Left lung (tissue), 10 donors: ENCODE measurements around the gene LRP5. TPM values are rescaled to one million over a fixed set of nuclear protein-coding genes. Genes with fewer than 3 reads are reported as not detected.
A peak's percentile ranks its signal among the peaks of the same experiment; 100 is the strongest.

ENCODE experiments used
- ATAC-seq: fragments of 200-7000 bp; cut with Tn5 transposase; one replicate; pipeline ENCODE4 v1.9.1; 2020; ENCODE audit warnings: moderate library complexity
- DNase-seq, 4 donors: peaks; one replicate each; pipeline ENCODE4 v3.0.0-alpha.2; 2013 to 2020
- H3K27ac ChIP-seq, 2 donors: fragments of 200-600 bp; sonication (generic) in 1 of 2; one replicate each; pipeline versions ENCODE4 v1.5.0 to v1.8.0; 2020 to 2021
- H3K27me3 ChIP-seq, 2 donors: fragments of 200-600 bp; sonication (generic) in 1 of 2; one replicate each; pipeline versions ENCODE4 v1.5.0 to v1.8.0; 2020 to 2021
- H3K36me3 ChIP-seq, 2 donors: fragments of 200-600 bp; sonication (generic) in 1 of 2; one replicate each; pipeline versions ENCODE4 v1.5.0 to v1.8.0; 2020 to 2021
- H3K4me1 ChIP-seq, 2 donors: fragments of 200-600 bp; one replicate each; pipeline ENCODE4 v1.8.0; 2021
- H3K4me3 ChIP-seq, 2 donors: fragments of 200-600 bp; sonication (generic) in 1 of 2; one replicate each; pipeline versions ENCODE4 v1.5.0 to v1.8.0; 2020 to 2021; ENCODE audit warnings: mild to moderate bottlenecking in 1 of 2
- H3K9me3 ChIP-seq, 2 donors: fragments of 200-600 bp; sonication (generic) in 1 of 2; one replicate each; pipeline versions ENCODE4 v1.5.0 to v1.8.0; 2020 to 2021
- intact Hi-C, 2 donors: fragments of 100-400 bp; cut with DNase I; formaldehyde crosslinking; loops; one replicate each; pipeline versions ENCODE4 v1.11.2 to v1.14.2; 2022
- polyA plus RNA-seq, 6 donors: library from polyadenylated mRNA; unstranded; fragments of 120-200 nt; gene quantifications; one replicate each; pipeline ENCODE4 v1.2.1, GENCODE V29; 2013; ENCODE audit not compliant: insufficient read length in 6 of 6
- total RNA-seq, 2 donors: library from RNA; stranded (reverse); fragmentation: NEBNext Ultra II Directional; extraction: Animal tissue kit (Norgen Biotek cat#: 25700); gene quantifications; one replicate each; pipeline ENCODE4 v1.2.1, GENCODE V29; 2021
- TF ChIP-seq, protein P1 (sequence below), 2 donors: fragments of 200-600 bp; sonication (generic) in 1 of 2; IDR thresholded peaks; one replicate each; pipeline versions ENCODE4 v1.5.0 to v1.8.0; 2021; ENCODE audit warnings: antibody characterized with exemption in 2 of 2
- donor health status: DM: no; HTN: yes; CAD: no.
- donor health status: DM: no; HTN: no; CAD: no.

The LRP5 gene
- total and polyA plus RNA-seq, 8 donors: 48.9 to 71.9 (median 57.4) TPM

- TF ChIP-seq, protein P1, sequence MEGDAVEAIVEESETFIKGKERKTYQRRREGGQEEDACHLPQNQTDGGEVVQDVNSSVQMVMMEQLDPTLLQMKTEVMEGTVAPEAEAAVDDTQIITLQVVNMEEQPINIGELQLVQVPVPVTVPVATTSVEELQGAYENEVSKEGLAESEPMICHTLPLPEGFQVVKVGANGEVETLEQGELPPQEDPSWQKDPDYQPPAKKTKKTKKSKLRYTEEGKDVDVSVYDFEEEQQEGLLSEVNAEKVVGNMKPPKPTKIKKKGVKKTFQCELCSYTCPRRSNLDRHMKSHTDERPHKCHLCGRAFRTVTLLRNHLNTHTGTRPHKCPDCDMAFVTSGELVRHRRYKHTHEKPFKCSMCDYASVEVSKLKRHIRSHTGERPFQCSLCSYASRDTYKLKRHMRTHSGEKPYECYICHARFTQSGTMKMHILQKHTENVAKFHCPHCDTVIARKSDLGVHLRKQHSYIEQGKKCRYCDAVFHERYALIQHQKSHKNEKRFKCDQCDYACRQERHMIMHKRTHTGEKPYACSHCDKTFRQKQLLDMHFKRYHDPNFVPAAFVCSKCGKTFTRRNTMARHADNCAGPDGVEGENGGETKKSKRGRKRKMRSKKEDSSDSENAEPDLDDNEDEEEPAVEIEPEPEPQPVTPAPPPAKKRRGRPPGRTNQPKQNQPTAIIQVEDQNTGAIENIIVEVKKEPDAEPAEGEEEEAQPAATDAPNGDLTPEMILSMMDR (IDR thresholded peaks at IDR 0.05): no peak
- no peak overlapping the region for H3K4me3 ChIP-seq
- H3K4me1 ChIP-seq: peaks cover 2 to 25% of the 10 kb centered on the region in 2 donors
- no peak overlapping the region for H3K27ac ChIP-seq
- H3K36me3 ChIP-seq: no peaks in the 10 kb centered on the region
- ATAC-seq (no peak), DNase-seq (no peak)
- peaks cover 0 to 34% of the 10 kb centered on the region in 2 donors for H3K27me3 ChIP-seq
- H3K9me3 ChIP-seq: no peaks in the 10 kb centered on the region
- intact Hi-C loops: loop anchor here in 1 of 2 donors (10.0 kb wide), 1 partner anchor 75 kb away; no protein-coding TSS in a partner anchor
Measured at GRCh38 chr11:68309621-68310185, 2.7 kb upstream of the LRP5 start.

DNA sequence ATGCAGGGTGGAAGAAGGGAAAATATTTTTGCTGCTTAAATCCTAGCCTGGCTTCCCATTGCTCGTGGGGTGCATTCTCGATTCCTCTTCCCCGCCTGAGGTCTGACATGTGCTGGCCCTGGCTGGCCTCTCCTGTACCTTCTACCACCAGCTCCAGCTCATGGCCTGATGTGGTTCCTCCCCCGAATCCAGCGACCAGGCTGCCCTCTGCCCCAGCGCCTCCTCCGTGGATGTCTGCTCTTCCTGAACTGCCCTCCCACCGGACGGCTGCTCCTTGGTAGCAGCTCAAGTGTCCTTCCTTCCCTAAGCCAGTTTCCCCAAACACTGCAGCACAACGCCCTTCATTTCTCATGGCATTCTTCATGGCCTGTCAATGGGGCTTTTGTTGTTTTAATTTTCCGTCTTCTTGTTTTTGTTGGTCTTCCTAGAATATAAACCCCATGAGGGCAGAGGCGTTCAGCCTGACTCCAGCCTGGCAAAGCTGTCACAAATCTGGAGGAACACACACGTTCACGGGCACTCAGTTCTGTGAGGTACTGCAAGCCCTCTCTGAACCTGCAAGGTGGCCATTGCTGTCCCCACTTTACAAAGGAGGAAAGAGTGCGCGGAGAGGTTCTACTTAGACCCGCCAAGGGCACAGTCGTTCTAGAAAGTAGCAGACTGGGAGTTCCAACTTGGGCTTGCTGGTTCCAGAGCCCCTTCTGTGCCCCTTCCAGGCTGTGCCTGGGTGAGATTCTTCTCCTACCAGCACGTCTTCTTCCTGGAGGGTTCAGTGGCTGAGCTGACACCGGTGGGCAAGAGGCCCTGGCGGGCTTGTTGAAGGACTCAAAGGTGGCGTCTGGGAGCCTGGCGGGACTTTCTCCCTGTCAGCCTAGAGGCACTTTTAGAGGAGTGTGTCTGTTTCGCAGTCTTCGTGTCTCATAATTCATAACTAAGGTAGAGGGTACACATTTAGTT lies 953 bp upstream of the LRP5 start:
- H3K27me3 ChIP-seq: peaks cover 0 to 47% of the 10 kb centered on the region in 2 donors
- peaks cover 8 to 42% of the 10 kb centered on the region in 2 donors for H3K4me1 ChIP-seq
- ATAC-seq: no peak
- intact Hi-C loops: loop anchor here in 1 of 2 donors (10.0 kb wide), 1 partner anchor 73 kb away; no protein-coding TSS in a partner anchor
- DNase-seq: no peak
- H3K4me3 ChIP-seq: peak overlapping the region in 1 of 2 donors; percentile 26
- H3K27ac ChIP-seq: peak overlapping the region in 1 of 2 donors; percentile 25
- no peaks in the 10 kb centered on the region for H3K9me3 ChIP-seq
- TF ChIP-seq, protein P1 (IDR thresholded peaks at IDR 0.05): no peak
- no peaks in the 10 kb centered on the region for H3K36me3 ChIP-seq

DNA sequence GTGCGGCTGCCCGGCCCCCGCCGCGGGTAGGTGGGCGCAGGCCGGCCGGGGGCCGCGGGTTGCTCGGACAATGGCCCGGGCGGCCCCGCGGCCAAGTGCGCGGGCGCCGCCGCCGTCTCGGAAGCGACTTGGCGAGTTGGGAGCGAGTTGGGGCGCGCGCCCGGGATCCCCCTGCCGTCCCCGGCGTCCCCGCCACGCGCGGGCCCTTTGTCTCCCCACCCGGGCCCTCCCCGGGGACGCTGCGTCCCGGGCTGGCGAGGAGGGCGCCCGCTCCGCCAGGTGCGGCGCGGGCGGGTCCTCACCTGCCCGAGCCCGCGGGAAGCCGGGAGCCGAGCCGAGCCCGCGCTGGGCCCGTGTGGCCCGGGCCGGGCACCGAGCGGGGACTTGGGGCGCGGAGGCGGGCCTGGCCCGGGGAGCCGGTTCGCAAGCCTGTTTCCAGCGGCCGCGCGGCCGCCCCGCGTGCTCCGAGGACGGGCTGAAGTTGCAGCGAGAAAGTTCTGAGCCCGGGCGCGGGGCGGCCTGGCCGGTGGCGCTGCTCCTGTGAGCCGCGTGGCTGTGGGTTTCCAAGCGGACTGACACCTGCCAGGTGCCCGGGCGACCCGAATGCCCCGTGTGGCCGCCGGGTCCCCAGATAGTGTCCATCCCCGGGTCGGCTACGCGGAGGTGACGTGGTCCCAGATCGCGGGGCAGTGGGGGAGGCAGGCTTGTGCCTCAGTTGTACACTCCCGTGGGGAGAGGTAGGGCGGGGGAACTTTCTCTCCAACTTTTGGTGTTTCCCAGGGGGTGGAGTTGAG lies 586 bp downstream of the LRP5 start:
- TF ChIP-seq, protein P1 (IDR thresholded peaks at IDR 0.05): no peak
- Histone ChIP-seq H3K27ac (peak overlapping the region in 1 of 2 donors; percentile 66), H3K4me1 (peaks cover 8 to 55% of the 10 kb centered on the region in 2 donors), H3K4me3 (peak overlapping the region; percentile 42 to 53), H3K27me3 (peaks cover 0 to 47% of the 10 kb centered on the region in 2 donors), H3K9me3 (no peaks in the 10 kb centered on the region), H3K36me3 (no peaks in the 10 kb centered on the region)
- DNase-seq (no peak), ATAC-seq (peak; percentile 3)
- intact Hi-C loops: loop anchor here in 1 of 2 donors (10.0 kb wide), 1 partner anchor 72 kb away; no protein-coding TSS in a partner anchor

DNA sequence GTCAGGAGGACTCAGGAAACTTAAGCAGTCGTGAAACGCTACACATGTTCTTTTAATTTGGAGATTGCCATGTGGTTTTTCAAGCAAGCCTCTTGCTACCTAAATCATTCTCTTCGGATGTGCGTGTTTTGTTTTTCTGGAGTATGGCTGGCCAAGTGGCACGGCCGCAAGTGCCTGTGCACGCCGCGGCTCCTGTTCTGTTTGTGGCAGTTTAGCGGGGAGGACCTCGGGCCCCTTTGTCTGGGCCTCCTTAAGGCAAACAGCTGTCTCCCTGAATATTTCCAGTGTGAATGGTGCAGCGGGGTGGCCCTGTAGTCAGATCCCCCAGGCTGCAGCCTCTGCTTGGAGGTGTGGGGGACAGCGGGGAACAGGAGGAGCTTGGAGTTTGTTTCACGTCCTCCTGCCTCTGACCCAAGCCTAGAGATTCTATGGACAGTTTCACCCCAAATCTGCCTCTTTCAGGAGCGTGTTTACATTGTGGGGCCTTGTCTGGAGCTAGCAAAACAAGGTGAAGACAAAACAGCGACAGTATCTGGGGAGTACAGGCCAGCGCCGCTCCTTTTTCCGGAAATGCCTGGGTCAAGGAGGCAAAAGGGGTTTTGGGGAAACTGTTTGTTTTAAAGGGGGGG lies 1.3 kb downstream of the LRP5 start:
- intact Hi-C loops: loop anchor here in 1 of 2 donors (10.0 kb wide), 1 partner anchor 71 kb away; no protein-coding TSS in a partner anchor
- ATAC-seq (peak; percentile 18), DNase-seq (no peak)
- Histone ChIP-seq H3K27ac (peak overlapping the region in 1 of 2 donors; percentile 66), H3K36me3 (no peaks in the 10 kb centered on the region), H3K9me3 (no peaks in the 10 kb centered on the region), H3K4me3 (peak overlapping the region; percentile 42 to 53), H3K4me1 (peaks cover 8 to 55% of the 10 kb centered on the region in 2 donors), H3K27me3 (peaks cover 0 to 47% of the 10 kb centered on the region in 2 donors)
- TF ChIP-seq, protein P1 (IDR thresholded peaks at IDR 0.05): no peak
